Caco-2 (cell line): Measurements from ENCODE around the gene FBRS. TPM values are rescaled to one million over a fixed set of nuclear protein-coding genes. Genes with fewer than 3 reads are reported as not detected.

Experiments
- BruUV-seq: library from RNA; stranded (reverse); fragments of 400-500 nt; replicated peaks from 2 replicates; lab custom pipeline; 2021; lab: Mats Ljungman, UMichigan
- CTCF ChIA-PET: fragments of 300-600 bp; sonication (Branson Sonifier 250); formaldehyde crosslinking; loops from one replicate; lab custom pipeline; 2022; ENCODE audit warnings: antibody characterized with exemption; lab: Charles Lee
- POLR2A ChIA-PET: fragments of 300-600 bp; sonication (Branson Sonifier 250); formaldehyde crosslinking; loops from one replicate; lab custom pipeline; 2022; ENCODE audit warnings: antibody characterized with exemption; lab: Charles Lee
- DNase-seq, 2 experiments: peaks; one replicate each; pipeline versions ENCODE4 v3.0.0 to v3.0.0-alpha.2; 2020 to 2022
- H3K27me3 ChIP-seq: replicated peaks from 2 replicates; pipeline ENCODE4 v1.6.0; 2011; ENCODE audit warnings: low read length; ENCODE audit not compliant: control insufficient read depth, insufficient read depth
- H3K36me3 ChIP-seq: 2 replicates; pipeline ENCODE4 v1.5.1; 2011; ENCODE audit warnings: low read length; ENCODE audit not compliant: control insufficient read depth, insufficient read depth
- H3K4me1 ChIP-seq: fragments of 250-450 bp; sonication (Bioruptor Pico); 2 replicates; pipeline ENCODE4 v1.5.1; 2020; ENCODE audit warnings: mild to moderate bottlenecking
- H3K4me3 ChIP-seq: 2 replicates; pipeline ENCODE4 v1.5.1; 2011; ENCODE audit warnings: low read depth, mild to moderate bottlenecking, control low read depth, low read length
- H3K9me3 ChIP-seq: fragments of 250-450 bp; sonication (Bioruptor Pico); 2 replicates; pipeline ENCODE4 v1.5.1; 2020; ENCODE audit warnings: mild to moderate bottlenecking, moderate library complexity
- H3K27ac Mint-ChIP-seq: one replicate; pipeline ENCODE4 v1.8.0; 2022; ENCODE audit warnings: mixed read lengths; ENCODE audit not compliant: unreplicated experiment
- H3K27me3 Mint-ChIP-seq: one replicate; pipeline ENCODE4 v1.8.0; 2022; ENCODE audit warnings: mixed read lengths; ENCODE audit not compliant: insufficient read depth, unreplicated experiment
- H3K36me3 Mint-ChIP-seq: one replicate; pipeline ENCODE4 v1.8.0; 2022; ENCODE audit warnings: mild to moderate bottlenecking, mixed read lengths; ENCODE audit not compliant: insufficient read depth, unreplicated experiment
- H3K4me1 Mint-ChIP-seq: one replicate; pipeline ENCODE4 v1.8.0; 2022; ENCODE audit warnings: low read depth, mixed read lengths; ENCODE audit not compliant: unreplicated experiment
- H3K4me3 Mint-ChIP-seq: one replicate; pipeline ENCODE4 v1.8.0; 2022; ENCODE audit warnings: mild to moderate bottlenecking, moderate library complexity, mixed read lengths; ENCODE audit not compliant: unreplicated experiment
- H3K9me3 Mint-ChIP-seq: one replicate; pipeline ENCODE4 v1.8.0; 2022; ENCODE audit warnings: mixed read lengths; ENCODE audit not compliant: unreplicated experiment
- CTCF ChIP-seq, 2 experiments: fragments of 200-600 bp in 1 of 2; IDR thresholded peaks; 1 replicate in 1 of 2; 2 replicates in 1 of 2; pipeline versions ENCODE4 v1.5.1 to v1.8.0; 2011 to 2022; ENCODE audit warnings: antibody characterized with exemption in 1 of 2, control low read depth in 1 of 2, inconsistent platforms in 1 of 2, low read depth in 1 of 2, low read length in 1 of 2, mild to moderate bottlenecking in 1 of 2, moderate library complexity in 1 of 2; ENCODE audit not compliant: insufficient read depth in 1 of 2, severe bottlenecking in 1 of 2, unreplicated experiment in 1 of 2
- intact Hi-C: fragments of 100-400 bp; cut with micrococcal nuclease; formaldehyde crosslinking; loops from one replicate; pipeline ENCODE4 v1.10.0; 2022; ENCODE audit not compliant: unreplicated experiment
- total RNA-seq: library from RNA; stranded (reverse); gene quantifications from 2 replicates; pipeline ENCODE4 v1.2.3, GENCODE V29; 2022

The FBRS gene
- total RNA-seq, 1 experiment from 2014 or later: 46.1 TPM

- Histone ChIP-seq H3K4me3 (no peak overlapping the region), H3K27me3 (no peaks in the 10 kb centered on the region), H3K36me3 (no peaks in the 10 kb centered on the region), H3K4me1 (no peaks in the 10 kb centered on the region), H3K9me3 (no peaks in the 10 kb centered on the region)
- H3K4me1 Mint-ChIP-seq: no peaks in the 10 kb centered on the region
- no peaks in the 10 kb centered on the region for H3K36me3 Mint-ChIP-seq
- DNase-seq: no peak
- no peaks in the 10 kb centered on the region for H3K9me3 Mint-ChIP-seq
- CTCF ChIA-PET: no interaction called here
- intact Hi-C loops: no loop called here
- BruUV-seq: no TSS peak
- no peak for TF ChIP-seq CTCF (IDR thresholded peaks at IDR 0.05; ENCODE audit: insufficient read depth in 1 of 2, low read depth in 1 of 2, low read length in 1 of 2, severe bottlenecking in 1 of 2, unreplicated experiment in 1 of 2)
- POLR2A ChIA-PET: no interaction called here
- H3K27me3 Mint-ChIP-seq: no peaks in the 10 kb centered on the region
- no peak overlapping the region for H3K4me3 Mint-ChIP-seq
- no peak overlapping the region for H3K27ac Mint-ChIP-seq
Observed at GRCh38 chr16:30691907-30692306, 33.7 kb downstream of the FBRS start.

- DNase-seq: no peak
- H3K27me3 Mint-ChIP-seq: no peaks in the 10 kb centered on the region
Observed at GRCh38 chr16:30692396-30693064, 34.3 kb downstream of the FBRS start.

More at GRCh38 chr16:30692396-30693064, 34.3 kb downstream of the FBRS start:
- Histone ChIP-seq H3K4me3 (no peak overlapping the region), H3K4me1 (no peaks in the 10 kb centered on the region), H3K27me3 (no peaks in the 10 kb centered on the region), H3K36me3 (no peaks in the 10 kb centered on the region), H3K9me3 (no peaks in the 10 kb centered on the region)
- POLR2A ChIA-PET: no interaction called here
- BruUV-seq: no TSS peak
- Mint-ChIP-seq H3K4me1 (no peaks in the 10 kb centered on the region), H3K4me3 (no peak overlapping the region), H3K27ac (no peak overlapping the region), H3K9me3 (no peaks in the 10 kb centered on the region), H3K36me3 (no peaks in the 10 kb centered on the region)
- CTCF ChIA-PET: interaction anchor here (2.4 kb wide), 1 partner anchor 42 kb away, joined by 6 read pairs; the partner anchor contains the start of gene PRR14
- intact Hi-C loops: no loop called here
- TF ChIP-seq CTCF (IDR thresholded peaks at IDR 0.05; ENCODE audit: insufficient read depth in 1 of 2, low read depth in 1 of 2, low read length in 1 of 2, severe bottlenecking in 1 of 2, unreplicated experiment in 1 of 2): no peak
